ENCODE results near the gene SSR2.

Gene SSR2

DNA sequence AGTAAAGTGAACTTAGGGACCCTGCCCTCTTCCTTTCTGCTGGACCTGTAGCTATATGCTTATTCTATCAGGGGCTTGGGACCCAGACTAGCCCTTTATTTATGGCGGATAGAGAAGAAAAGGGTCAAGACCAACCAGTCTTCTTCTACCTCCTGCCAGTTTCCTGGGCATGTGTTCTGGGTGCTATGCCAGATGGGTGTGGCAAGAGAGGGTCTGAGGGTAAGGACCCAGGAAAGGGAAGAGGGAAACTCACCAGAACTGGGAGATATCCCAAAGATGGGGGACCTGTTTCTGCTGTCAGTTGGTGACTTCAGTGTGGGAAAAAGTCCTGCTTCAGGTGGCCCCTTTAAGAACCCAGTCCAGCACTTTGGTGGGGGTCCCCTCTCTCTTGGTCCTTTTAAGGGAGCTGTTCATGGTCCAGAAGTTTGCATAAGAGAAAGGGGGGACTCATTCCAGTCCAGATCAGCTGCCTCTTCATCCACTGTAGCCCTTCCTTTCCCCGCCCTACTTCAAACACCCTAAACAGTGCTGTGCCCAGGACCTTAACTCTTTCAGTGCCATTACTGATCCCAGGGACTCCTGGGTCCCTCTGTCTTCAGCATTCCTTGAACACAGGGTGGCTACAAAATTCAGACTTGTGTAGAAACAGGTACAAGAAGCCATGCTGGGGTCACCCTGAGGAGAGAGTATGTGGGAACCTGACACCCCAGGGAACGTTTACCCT lies 18.4 kb downstream of the SSR2 start:
- Histone ChIP-seq H3K9ac (ENCODE audit: low read length) (no peak overlapping the region), H3K36me3 (ENCODE audit: low read length) (no peaks in the 10 kb centered on the region), H3K79me2 (ENCODE audit: insufficient read depth, low read length) (no peaks in the 10 kb centered on the region), H4K20me1 (ENCODE audit: low read depth, low read length) (no peaks in the 10 kb centered on the region), H3F3A (ENCODE audit: insufficient read depth) (0 out of 2 replicates have a peak, but pooled peaks cover 5% of the 10 kb centered on the region), H3K4me3 (ENCODE audit: insufficient read depth, low read length, poor library complexity, severe bottlenecking) (no peak overlapping the region), H3K27ac (ENCODE audit: low read depth, low read length) (no peak overlapping the region), H3K9me2 (replicated peaks; ENCODE audit: insufficient read depth, low read length) (no peaks in the 10 kb centered on the region), H2AFZ (ENCODE audit: low read depth, low read length, severe bottlenecking) (no peak overlapping the region), H3K9me3 (ENCODE audit: insufficient read depth, low read length) (no peaks in the 10 kb centered on the region), H3K27me3 (ENCODE audit: low read length) (no peaks in the 10 kb centered on the region), H3K4me2 (ENCODE audit: low read depth, low read length, poor library complexity, severe bottlenecking) (no peak overlapping the region)
- TF ChIP-seq, protein P1, sequence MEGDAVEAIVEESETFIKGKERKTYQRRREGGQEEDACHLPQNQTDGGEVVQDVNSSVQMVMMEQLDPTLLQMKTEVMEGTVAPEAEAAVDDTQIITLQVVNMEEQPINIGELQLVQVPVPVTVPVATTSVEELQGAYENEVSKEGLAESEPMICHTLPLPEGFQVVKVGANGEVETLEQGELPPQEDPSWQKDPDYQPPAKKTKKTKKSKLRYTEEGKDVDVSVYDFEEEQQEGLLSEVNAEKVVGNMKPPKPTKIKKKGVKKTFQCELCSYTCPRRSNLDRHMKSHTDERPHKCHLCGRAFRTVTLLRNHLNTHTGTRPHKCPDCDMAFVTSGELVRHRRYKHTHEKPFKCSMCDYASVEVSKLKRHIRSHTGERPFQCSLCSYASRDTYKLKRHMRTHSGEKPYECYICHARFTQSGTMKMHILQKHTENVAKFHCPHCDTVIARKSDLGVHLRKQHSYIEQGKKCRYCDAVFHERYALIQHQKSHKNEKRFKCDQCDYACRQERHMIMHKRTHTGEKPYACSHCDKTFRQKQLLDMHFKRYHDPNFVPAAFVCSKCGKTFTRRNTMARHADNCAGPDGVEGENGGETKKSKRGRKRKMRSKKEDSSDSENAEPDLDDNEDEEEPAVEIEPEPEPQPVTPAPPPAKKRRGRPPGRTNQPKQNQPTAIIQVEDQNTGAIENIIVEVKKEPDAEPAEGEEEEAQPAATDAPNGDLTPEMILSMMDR (IDR thresholded peaks at IDR 0.05; ENCODE audit: insufficient read depth, low read length, poor library complexity, severe bottlenecking) = no peak
- TF ChIP-seq EZH2phosphoT487 (conservative IDR thresholded peaks at IDR 0.05; ENCODE audit: low read length) = no peak

DNA sequence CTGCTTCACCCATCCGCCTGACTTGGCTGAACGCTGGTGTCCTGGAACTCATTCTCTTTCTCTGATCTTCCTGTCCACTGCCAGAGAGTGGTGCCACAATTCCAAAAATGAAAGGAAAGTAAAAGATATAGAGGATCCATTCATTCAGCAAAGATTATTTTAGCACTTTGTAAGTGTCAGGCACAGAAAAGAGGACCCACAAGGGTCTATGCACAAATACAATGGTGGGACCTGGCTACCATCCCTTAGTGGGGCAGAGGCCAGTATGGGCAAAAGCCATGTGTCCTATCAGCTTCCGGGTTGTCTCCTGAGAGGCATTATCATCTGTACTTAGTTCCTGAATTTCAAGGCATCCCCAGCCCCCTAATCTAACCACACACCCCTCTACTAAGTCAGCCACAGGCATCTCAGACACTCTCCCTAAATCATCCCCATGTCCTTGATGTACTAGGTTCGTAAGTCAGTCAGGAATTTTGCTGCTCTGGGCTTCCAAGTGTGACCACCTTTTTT lies 19.0 kb downstream of the SSR2 start:
- Histone ChIP-seq H3K4me2 (ENCODE audit: low read depth, low read length, poor library complexity, severe bottlenecking) (no peak overlapping the region), H3K9me3 (ENCODE audit: insufficient read depth, low read length) (no peaks in the 10 kb centered on the region), H3F3A (ENCODE audit: insufficient read depth) (0 out of 2 replicates have a peak, but pooled peaks cover 5% of the 10 kb centered on the region), H3K27ac (ENCODE audit: low read depth, low read length) (no peak overlapping the region), H3K9ac (ENCODE audit: low read length) (no peak overlapping the region), H3K4me3 (ENCODE audit: insufficient read depth, low read length, poor library complexity, severe bottlenecking) (no peak overlapping the region), H3K79me2 (ENCODE audit: insufficient read depth, low read length) (no peaks in the 10 kb centered on the region), H4K20me1 (ENCODE audit: low read depth, low read length) (no peaks in the 10 kb centered on the region), H3K9me2 (replicated peaks; ENCODE audit: insufficient read depth, low read length) (no peaks in the 10 kb centered on the region), H2AFZ (ENCODE audit: low read depth, low read length, severe bottlenecking) (no peak overlapping the region), H3K27me3 (ENCODE audit: low read length) (no peaks in the 10 kb centered on the region), H3K36me3 (ENCODE audit: low read length) (no peaks in the 10 kb centered on the region)
- TF ChIP-seq, protein P1 (IDR thresholded peaks at IDR 0.05; ENCODE audit: insufficient read depth, low read length, poor library complexity, severe bottlenecking) = no peak
- no peak for TF ChIP-seq EZH2phosphoT487 (conservative IDR thresholded peaks at IDR 0.05; ENCODE audit: low read length)

DNA sequence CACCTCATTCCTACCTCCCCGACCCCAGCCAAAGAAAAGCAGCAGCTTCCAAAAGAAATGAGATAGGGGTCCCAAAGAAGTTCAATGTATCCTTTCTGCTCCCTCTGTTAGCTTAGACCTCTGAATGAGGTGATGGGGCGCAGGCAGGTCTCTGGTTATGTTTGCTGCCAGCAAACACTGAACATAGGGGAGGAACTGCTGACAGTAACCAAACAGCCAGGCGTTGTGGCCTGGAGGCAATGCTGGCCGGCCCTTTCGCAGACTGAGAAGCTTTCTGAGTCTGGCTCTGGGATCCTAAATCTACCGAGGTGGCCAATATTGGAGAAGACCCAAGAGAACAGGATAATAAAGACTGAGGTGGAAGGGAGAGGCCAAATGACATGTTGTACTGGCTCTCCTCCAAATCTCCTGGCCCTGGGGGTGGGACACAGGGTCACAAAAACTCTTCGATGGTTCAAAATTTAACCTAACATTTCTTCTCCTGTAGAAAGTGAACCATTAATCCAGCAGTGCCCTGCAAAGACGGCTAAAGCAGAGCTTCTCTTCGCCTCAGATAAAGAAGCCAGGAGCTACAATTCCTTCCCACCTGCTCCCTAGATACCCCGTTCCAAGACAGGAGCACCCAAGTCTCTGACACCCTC lies 19.6 kb downstream of the SSR2 start:
- Histone ChIP-seq H3K9me3 (ENCODE audit: insufficient read depth, low read length) (no peaks in the 10 kb centered on the region), H3K27ac (ENCODE audit: low read depth, low read length) (no peak overlapping the region), H4K20me1 (ENCODE audit: low read depth, low read length) (no peaks in the 10 kb centered on the region), H3K27me3 (ENCODE audit: low read length) (no peaks in the 10 kb centered on the region), H3K9ac (ENCODE audit: low read length) (no peak overlapping the region), H3K4me2 (ENCODE audit: low read depth, low read length, poor library complexity, severe bottlenecking) (no peak overlapping the region), H3K9me2 (replicated peaks; ENCODE audit: insufficient read depth, low read length) (no peaks in the 10 kb centered on the region), H3K79me2 (ENCODE audit: insufficient read depth, low read length) (no peaks in the 10 kb centered on the region), H3K4me3 (ENCODE audit: insufficient read depth, low read length, poor library complexity, severe bottlenecking) (no peak overlapping the region), H3K36me3 (ENCODE audit: low read length) (no peaks in the 10 kb centered on the region), H2AFZ (ENCODE audit: low read depth, low read length, severe bottlenecking) (no peak overlapping the region), H3F3A (ENCODE audit: insufficient read depth) (0 out of 2 replicates have a peak, but pooled peaks cover 5% of the 10 kb centered on the region)
- TF ChIP-seq EZH2phosphoT487 (conservative IDR thresholded peaks at IDR 0.05; ENCODE audit: low read length) = no peak
- TF ChIP-seq, protein P1 (IDR thresholded peaks at IDR 0.05; ENCODE audit: insufficient read depth, low read length, poor library complexity, severe bottlenecking) = no peak
